SKM-1 treated with dmso at 0.1 percent for 144 hours (cell line): ENCODE data around the gene CDH9.

ENCODE experiments used
- DNase-seq: peaks from one replicate; lab custom pipeline; 2025; ENCODE audit not compliant: unreplicated experiment; lab: John Stamatoyannopoulos, UW

The CDH9 gene, protein sequence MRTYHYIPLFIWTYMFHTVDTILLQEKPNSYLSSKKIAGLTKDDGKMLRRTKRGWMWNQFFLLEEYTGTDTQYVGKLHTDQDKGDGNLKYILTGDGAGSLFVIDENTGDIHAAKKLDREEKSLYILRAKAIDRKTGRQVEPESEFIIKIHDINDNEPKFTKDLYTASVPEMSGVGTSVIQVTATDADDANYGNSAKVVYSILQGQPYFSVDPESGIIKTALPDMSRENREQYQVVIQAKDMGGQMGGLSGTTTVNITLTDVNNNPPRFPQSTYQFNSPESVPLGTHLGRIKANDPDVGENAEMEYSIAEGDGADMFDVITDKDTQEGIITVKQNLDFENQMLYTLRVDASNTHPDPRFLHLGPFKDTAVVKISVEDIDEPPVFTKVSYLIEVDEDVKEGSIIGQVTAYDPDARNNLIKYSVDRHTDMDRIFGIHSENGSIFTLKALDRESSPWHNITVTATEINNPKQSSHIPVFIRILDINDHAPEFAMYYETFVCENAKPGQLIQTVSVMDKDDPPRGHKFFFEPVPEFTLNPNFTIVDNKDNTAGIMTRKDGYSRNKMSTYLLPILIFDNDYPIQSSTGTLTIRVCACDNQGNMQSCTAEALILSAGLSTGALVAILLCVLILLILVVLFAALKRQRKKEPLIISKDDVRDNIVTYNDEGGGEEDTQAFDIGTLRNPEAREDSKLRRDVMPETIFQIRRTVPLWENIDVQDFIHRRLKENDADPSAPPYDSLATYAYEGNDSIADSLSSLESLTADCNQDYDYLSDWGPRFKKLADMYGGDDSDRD

DNA sequence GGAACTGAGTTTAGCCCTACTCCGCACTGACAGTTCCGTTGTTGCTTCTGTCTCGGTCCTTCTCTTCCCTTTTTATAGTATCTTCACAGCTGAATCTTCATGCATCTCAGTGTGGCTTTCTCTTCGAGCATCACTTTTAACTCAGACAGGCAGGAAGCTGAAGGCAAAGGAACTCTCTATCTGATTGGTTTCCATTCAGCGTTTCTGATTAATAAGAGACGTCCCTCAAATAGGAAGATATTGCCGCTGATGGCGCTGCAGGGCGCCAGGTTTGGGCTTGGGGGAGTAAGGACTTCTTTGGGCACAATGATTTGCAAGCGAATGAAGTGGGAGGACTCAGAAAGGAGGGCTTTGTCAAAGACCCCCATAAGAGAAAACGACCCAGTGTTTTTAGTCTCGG lies at the start of gene CDH9:
Gene CDH9, minus strand, starts transcription at position 111 of the 400 bp plus-strand sequence. CDS start 50,253 bp downstream, outside the sequence.
- DNase-seq: no peak

DNA sequence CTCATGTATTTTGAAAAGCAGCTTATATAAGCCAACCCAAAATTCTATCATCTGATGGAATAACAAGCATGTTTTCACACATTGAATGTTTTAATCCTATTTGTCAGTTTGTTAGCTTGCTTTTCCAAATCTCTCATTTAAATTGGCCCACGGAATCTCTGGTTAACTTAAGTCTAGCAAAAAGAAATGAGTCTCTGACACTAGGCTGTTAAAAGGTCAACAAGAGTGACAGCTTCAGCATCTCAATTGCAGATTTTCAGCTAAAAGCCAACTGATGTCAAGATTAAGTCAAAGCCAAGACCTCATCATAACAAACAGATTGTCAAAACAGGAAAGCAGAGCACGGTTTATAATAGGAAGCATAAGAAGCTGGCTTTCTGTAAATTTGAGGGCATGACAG lies 49.4 kb upstream of the CDH9 start:
- DNase-seq: no peak

DNA sequence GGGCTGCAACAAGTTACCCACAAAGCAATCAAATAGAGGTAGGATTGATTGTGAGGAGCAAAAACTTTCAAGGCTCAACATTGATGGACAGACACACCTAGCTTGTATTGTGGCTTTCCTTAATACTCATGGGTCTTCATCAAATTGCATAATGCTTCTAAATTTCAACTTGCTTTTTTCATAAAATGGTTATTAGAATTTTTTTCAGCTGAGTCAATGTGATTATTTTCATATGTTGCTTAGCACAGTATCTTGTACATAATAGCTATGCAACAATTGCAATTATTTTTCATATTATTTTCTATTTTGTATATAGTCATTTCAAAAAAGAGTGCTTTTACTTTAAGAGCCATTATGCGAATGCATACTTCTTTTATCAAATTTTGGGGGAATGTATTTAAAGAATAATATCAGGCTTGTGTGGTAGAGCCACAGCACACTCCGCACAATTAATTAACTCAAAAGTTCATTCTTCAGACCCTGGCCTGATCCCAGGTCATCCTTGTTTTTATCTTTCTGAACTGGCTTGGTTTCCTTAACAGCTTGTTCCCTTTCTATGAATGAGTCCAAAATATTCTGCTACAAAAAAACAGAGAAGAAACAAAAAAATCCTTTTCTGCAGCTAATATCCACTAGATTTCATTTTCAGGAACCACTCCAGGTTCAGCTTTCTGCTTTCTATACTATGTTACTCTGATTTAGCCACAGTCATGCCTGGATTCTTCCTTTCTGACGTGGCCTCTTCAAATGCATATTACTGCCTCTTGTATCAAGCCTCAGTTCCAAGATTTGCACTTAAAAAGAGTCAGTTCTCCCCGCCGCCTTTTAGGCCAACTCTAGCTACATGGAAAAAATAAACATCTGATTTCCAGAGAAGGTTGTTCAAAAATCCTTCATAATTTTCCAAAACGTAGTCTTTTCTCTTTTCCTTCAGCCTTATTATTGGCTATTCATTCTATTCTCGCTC lies 45.3 kb upstream of the CDH9 start:
- DNase-seq: no peak

DNA sequence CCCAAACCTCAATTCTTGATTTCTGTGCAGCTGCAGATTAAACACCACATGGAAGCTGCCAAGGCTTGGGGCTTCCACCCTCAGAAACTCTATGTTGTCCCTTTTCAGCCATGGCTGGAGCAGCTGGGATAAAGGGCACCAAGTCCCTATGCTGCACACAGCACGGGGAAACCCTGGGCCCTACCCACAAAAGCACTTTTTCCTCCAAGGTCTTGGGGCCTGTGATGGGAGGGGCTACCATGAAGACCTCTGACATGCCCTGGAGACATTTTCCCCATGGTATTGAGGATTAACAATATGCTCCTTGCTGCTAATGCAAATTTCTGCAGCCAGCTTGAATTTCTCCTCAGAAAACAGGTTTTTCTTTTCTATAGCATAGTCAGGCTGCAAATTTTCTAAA lies 41.8 kb upstream of the CDH9 start:
- no peak for DNase-seq

DNA sequence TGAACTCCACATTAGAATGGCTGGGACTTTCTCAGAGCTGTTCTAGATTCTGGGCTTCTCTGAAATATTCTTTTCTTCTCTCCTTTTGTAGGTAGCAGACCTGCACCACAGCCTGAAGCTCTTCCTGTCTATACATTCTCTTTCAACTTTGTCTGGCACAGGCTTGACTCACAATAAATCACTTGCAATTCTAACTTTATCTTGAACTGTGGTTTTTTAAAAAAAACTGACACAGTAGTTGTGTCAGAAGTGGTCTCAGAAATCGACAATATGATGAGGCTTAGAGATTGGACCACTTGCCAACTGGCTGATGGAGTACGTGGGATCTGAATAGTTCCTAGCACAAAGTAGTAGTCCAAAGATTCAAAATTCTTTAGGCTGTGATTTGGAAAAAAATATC lies 24.1 kb upstream of the CDH9 start:
- DNase-seq: no peak

DNA sequence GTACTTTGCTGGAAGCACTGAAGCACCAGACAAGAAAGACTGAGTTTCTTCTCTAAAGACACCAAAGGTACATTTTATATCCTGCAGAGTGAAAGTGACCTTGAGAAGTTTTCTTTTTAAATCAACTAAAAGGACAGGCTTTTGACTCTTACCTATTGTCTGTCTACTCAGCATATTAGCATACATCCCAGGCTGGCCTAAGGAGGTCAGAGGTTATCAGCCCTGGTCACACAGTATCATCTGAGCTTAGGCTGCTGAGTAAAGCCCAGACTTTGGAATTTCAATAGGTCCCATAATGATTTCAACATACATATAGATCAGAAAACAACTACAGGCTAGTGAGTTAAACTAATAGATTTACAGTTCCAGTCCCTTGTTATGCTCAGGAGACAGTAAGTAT lies 10.1 kb upstream of the CDH9 start:
- DNase-seq: no peak

DNA sequence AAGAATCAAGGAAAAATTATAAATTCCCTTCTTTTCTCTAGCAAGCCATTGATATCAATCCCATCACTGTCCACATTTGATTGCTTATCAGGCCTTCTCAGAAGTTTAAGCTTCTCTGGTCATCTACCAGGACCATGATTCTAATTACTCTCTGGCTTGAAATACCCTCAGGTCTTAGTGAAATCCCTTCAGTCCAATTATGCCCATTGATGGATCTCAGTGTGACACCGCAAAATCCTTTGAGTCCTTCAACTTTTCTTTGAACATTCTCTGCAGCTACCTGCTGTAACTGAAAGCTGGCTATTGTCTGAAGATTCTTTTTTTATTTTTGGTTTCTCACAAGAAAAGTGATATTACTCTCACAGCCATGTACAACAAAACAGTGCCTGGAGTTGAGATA lies 3.0 kb upstream of the CDH9 start:
- no peak for DNase-seq

DNA sequence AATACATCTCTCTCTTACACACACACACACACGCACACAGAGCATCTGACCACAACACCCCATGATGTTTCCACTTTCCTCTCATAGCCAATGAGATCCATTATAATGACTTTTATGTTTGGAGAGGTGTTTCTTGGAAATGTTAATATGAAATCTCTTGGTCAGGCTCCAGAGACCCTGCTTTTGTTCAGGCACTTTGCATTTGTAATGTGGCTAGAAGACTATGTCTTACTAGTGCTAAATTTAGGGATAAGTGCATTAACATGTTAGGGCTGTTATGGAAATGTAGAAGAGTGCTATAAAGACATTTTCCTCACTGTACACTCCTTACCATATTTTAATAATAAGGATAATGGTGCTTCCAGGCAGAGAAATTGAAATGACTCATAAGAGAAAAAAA lies 3.8 kb downstream of the CDH9 start:
- DNase-seq: no peak

DNA sequence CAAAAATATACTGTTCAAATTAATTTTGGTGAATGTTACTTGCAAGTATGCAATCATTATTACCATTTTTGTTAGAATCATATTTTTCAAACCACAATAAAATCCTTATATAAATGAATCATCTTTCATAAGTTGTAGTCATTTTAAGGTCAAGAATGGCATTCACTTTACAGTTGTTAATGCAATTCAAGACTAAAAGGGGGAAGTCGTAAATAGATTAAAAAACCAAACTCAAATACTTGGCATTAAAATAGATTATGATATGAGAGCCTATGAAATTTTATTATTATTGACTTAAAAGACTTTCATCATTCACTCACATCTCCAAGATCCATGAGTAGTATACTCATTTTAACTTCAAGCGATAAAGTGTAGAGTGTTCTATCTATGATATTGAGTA lies 11.6 kb downstream of the CDH9 start:
- DNase-seq: no peak

DNA sequence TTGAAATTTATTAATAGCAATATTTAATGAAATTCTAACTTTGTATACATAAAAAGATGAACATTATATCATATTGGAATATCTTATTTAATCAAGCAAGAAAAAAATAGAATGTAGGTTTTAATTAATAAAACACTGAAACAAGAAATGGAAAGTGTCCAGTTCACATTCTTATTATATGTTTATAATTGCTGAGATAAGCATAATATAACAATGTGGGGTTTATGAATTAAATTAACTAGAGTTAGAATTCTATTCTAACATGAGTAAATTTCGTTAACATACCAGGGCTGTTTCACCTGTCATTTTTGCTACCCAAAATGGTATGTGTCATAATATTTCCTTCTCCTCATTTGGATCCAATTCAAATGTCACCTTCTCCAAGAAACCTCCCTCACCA lies 12.3 kb downstream of the CDH9 start:
- DNase-seq: no peak

DNA sequence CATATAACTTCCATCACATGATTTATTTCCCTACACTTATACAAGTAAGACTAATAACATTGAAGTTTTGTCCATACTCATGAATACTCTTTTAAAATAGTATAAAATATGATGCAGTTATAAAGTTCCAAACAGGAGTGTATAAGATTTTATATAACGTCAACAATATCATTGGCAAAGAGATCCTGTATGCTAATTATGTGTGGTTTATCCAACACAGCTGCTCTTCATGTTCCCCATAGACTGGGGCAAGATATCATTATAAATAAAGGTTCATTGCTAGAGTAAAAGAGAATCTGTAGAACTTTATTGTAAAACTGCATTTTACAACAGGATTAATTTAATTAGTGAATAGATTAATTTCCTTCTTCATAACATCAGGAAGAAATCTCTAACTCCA lies 16.9 kb downstream of the CDH9 start:
- DNase-seq: no peak

DNA sequence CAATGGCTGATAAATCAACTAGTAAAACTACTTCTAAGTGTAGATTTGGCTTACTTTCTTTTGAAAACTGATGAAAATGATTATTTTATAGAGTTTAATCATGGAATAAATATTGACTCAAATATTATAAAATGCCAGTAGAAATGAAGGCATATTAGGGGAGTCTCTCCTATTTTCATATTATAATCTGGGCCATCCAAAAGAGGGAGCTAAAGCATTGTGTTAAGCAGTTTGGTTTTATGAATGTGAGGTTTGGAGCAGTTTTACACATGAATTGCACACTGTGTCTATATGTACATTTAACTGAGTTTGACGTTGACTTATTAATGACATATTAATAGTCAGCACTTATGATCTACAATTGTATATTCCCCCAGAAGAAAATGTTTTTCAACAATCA lies 17.4 kb downstream of the CDH9 start:
- DNase-seq: no peak

DNA sequence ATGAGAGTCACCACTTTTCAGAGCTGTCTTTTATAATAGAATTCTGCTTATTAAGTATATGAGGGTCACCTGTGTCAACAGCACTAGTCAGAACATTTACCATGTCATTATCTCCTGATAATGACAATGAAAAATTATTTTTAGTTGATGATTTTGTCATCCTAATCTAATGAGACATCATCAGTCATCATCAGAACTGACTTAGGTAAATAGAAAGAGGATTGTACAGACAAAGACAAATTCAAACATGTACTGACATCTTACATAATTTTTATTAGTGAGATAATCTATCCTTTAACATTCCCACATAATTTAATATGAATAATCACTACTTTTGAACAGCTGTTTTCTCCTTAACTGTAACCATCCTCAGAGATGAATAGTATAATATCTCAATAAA lies 22.6 kb downstream of the CDH9 start:
- DNase-seq: no peak

DNA sequence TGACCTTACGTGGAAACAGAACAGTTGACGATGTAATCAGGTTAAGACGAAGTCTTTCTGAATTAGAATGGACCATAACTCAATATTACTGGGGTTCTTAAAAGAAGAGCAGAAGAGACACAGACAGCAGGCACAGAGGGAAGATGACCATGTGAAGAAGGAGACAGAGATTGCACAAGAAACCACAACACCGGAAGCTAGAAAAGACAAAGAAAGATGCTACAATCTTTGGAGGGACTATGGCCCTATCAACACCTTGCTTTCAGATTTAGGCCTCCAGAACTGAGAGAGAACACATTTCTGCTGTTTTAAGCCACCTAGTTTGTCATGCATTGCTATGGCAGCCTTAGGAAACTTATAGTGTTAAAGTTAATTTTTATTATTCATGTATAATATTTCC lies 27.1 kb downstream of the CDH9 start:
- peak; percentile 22 for DNase-seq

DNA sequence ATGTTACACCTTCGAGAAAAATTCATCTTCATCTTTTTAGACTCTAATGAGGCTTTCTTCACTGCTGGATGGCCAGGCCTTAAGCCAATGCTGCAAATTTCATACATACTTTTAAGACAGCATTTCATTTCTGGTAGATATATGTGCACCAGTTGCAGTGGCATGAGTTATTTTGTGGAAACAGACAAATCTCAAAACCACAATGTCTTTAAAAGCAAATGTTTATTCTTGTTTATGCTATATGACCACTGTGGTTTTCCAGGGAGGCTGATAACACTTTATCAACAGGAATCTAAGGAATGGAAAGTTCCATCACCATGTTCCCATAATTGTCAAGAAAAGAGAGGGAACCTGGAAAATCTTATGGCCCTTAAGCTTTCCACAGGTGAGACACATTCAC lies 27.7 kb downstream of the CDH9 start:
- DNase-seq: no peak

DNA sequence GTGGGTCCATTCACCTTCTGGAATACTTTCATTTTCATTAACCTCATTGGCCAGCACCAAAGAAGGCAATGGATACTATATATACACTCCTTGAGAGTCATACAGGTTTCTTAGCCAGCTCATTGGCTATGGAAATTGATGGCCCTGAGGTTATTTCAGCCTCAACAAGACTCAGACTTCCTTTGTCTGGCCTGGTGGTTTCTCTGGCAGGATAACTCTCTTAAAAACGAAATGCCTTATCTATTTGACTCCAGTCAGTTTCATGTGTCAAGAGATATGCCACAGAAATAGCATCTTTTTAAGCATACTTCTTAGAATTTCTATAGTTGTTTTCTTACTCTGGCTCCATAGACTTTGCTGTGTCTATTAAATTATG lies 28.9 kb downstream of the CDH9 start:
- DNase-seq: no peak

DNA sequence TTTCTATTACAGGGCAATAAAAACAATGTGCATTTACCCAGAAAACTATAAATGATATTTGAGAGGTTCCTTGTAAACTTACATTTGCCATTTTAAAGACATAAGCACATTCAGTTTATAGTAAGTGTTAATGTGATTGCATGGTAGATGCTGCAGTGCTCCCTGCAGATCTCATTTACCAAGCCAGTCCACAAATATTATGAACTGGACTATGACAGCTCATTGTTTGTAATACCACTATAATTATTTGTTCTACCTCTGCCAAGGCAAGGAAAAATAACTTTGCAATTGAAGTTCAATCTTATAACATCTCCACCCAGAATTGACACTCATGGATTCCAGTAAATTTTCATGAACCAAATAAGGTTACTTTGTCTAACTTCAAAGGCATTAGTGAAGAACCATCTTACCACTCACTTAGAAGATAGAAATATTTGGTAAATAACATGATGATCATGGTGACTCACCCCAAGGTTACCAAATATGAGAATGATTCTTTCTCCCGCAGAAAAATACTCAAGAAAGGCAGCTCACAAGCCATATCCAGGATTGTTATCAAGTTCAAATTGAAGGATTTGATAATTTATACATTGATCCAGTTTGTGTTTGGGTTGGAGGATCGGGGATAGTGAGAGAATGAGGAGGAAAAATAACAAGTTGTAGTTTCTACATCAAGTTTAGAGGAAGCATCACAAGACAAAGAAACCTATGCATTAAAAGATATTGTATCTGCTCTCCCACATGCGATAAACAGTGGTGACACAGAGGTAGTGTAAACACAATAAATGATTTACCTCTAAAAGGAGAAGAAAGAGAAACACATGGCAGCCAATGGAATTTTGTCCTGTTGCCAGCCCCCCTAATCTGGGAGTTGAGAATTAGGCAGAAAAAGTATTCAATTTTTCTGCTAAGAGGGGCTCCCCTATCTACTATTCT lies 29.5 kb downstream of the CDH9 start:
- DNase-seq: no peak

DNA sequence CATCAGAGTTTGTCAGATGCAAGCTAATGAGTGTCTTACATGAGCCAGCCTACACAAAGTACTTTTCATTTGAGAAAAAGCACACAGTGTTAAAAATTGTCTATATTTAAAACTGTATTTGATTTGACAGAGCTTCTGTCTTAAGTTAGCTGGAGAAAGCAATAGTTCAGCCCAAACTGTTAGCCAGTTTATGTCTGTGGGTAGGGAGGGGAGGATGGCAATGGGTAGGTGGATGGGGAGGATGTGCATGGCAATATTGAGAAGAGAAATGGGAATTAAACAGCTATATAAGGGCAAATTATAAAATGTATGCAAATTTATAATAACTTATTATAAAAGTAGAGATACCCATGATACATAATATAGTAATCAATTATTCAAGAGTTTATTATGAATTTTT lies 31.3 kb downstream of the CDH9 start:
- no peak for DNase-seq

DNA sequence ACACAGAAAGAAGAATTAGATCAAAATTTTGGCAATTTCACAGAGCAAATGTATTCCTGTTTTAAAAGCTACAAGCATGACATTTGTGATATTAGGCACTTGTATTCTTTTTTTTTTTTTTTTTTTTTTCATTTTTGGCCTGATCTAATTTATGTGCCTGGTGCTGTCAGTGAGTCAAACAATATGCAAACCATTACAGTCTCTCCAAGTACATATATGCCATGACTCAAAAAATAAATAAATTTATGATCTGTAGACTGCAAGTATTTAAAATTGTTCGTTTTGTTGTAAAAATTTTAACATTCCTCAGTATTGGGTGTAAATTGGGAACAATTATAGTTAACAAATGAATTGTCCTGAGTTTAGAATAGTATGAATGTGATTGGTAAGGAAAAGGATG lies 51.4 kb downstream of the CDH9 start:
- no peak for DNase-seq

DNA sequence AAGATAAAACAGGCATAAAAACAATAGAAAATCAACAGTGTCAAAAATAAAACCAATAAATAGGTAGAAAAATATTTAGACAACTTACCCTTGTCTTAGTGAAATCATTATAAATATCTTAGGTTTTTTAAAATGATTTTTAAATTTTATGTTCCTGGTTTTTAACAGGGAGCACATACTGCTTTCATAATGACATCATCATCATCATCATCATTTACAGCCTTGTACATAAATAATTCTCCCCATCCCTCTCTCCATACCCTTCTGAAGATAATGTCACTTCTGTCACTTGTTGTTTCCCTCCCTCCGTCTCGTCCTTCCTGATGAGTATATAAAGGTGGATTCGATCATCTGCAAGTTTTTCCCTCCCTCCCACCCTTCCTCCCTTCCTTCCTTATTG lies 56.6 kb downstream of the CDH9 start:
- no peak for DNase-seq
